H1 (cell line): ENCODE measurements around the gene PLOD1. TPM values are rescaled to one million over a fixed set of nuclear protein-coding genes. Genes with fewer than 3 reads are reported as not detected.
A peak's percentile ranks its signal among the peaks of the same experiment; 100 is the strongest.

Experiments used
- ASH2L ChIP-seq: fragments of 200-600, 300-600 bp; sonication (generic); IDR thresholded peaks from one replicate; pipeline ENCODE4 v1.7.1; 2017; ENCODE audit warnings: low read length
- CBX8 ChIP-seq: fragments of 300-800, 300-1000 bp; sonication (generic); IDR thresholded peaks from 2 replicates; pipeline ENCODE4 v1.7.1; 2016; ENCODE audit warnings: low read depth, low read length, borderline replicate concordance
- CHD7 ChIP-seq: fragments of 300-600 bp; sonication (generic); IDR thresholded peaks from 2 replicates; pipeline ENCODE4 v1.7.1; 2012; ENCODE audit warnings: low read length, moderate library complexity, mild to moderate bottlenecking, inconsistent platforms; ENCODE audit not compliant: insufficient replicate concordance
- CTBP2 ChIP-seq: IDR thresholded peaks from 2 replicates; pipeline ENCODE4 v1.7.0; 2011; ENCODE audit warnings: borderline replicate concordance, mild to moderate bottlenecking, moderate library complexity, mixed read lengths, low read length; ENCODE audit not compliant: insufficient read depth, insufficient read length
- E2F6 ChIP-seq: IDR thresholded peaks from 2 replicates; pipeline ENCODE4 v1.6.1; 2012; ENCODE audit warnings: inconsistent platforms
- EGR1 ChIP-seq: IDR thresholded peaks from 2 replicates; pipeline ENCODE4 v1.6.1; 2011; ENCODE audit warnings: low read depth, low read length, borderline replicate concordance
- POLR2AphosphoS5 ChIP-seq: IDR thresholded peaks from 2 replicates; pipeline ENCODE4 v1.6.1; 2011; ENCODE audit warnings: low read depth, low read length
- SIX5 ChIP-seq: IDR thresholded peaks from 2 replicates; pipeline ENCODE4 v1.6.1; 2011; ENCODE audit warnings: mild to moderate bottlenecking, low read depth, low read length
- TAF1 ChIP-seq: IDR thresholded peaks from 2 replicates; pipeline ENCODE4 v1.6.1; 2011; ENCODE audit warnings: mild to moderate bottlenecking, low read depth, low read length
- TBP ChIP-seq: IDR thresholded peaks from 2 replicates; pipeline ENCODE4 v1.6.1; 2011; ENCODE audit warnings: low read depth, low read length, improper control_type of control experiment
- polyA plus RNA-seq, 7 experiments: library from polyadenylated mRNA; depleted of rRNA in 3 of 7; stranded (reverse) in 5 of 7; unstranded in 2 of 7; fragments of >200 nt in 5 of 7; fragments of 200-250 nt in 2 of 7; gene quantifications; 1 replicate in 5 of 7; 2 replicates in 1 of 7; 4 replicates in 1 of 7; pipeline versions ENCODE4 v1.2.1 to v1.2.3, GENCODE V29; 2011 to 2013; ENCODE audit warnings: missing spikeins in 2 of 7, mixed read lengths in 2 of 7
- total RNA-seq: library from RNA; stranded (reverse); fragmentation: NEBNext Ultra II Directional; extraction: Animal tissue kit (Norgen Biotek cat#: 25700); gene quantifications from 2 replicates; pipeline ENCODE4 v1.2.1, GENCODE V29; 2021

Gene PLOD1
- total and polyA plus RNA-seq, 2 of the 8 experiments (the other 6 are each of a cell fraction or from before 2014, with no cell fraction given), result 44.9 to 51.8 TPM

- TF ChIP-seq CHD7 (no peak), SIX5 (no peak), EGR1 (no peak; the same call in 1 of the 2 replicates), ASH2L (peak; percentile 73), TBP (peak; percentile 89), E2F6 (peak; percentile 75), TAF1 (peak; percentile 69), POLR2AphosphoS5 (peak; percentile 44; the same call in 1 of the 2 replicates), CTBP2 (no peak), CBX8 (no peak)
Observed at GRCh38 chr1:11934302-11935056, at the start of gene PLOD1 (continued).
